ENCODE measurements around the gene PTBP2. TPM values are rescaled to one million over a fixed set of nuclear protein-coding genes. Genes with fewer than 3 reads are reported as not detected.

PTBP2 gene
- total RNA-seq, 1 experiment from 2014 or later: 29.1 TPM

DNA sequence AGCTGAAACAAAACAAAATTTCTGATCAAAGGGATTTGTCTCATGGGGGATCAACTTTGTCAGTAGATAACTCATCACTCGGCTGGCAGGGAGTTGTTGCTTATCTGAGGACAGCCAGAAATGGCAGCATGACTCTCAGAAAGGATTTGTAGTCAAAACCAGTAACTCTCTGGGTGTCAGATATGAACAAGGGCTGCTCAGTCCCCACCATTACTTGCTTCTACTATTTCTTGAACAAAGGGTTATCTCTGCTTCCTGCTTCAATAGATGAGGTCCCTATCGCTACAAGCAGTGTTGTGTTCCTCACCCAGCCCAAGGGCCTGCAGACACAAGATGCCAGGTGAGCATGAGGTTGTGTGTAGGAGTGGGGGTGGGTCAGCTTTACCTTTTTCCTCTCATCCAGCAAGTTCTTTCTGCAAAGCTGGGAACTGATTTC, 116.2 kb downstream of the PTBP2 start:
- CTCF ChIA-PET: no interaction called here
- intact Hi-C loops (cut with micrococcal nuclease; ENCODE audit: unreplicated experiment): no loop called here

DNA sequence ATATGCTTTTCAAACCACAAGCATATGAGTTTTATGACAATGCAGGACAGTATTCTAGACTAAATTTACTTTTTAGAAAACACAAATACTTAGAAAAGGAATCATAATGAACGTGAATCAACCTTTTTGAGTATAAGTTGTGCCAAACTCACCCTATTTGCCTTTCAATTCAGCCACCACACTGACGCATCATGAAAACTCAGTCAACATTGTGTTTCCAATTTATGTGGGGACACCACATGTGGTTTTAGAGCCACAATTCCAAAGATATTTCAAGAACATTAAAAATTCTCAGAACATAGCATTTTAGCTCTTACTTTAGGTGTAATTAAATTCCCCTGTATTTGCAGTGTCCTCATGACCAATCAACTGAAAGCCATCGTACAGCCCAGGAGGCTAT, 118.8 kb downstream of the PTBP2 start:
- no peaks in the 10 kb centered on the region for H3K36me3 ChIP-seq (ENCODE audit: insufficient read depth, low read length, poor library complexity, severe bottlenecking)
- H3K27me3 ChIP-seq (replicated peaks; ENCODE audit: insufficient read depth, low read depth, low read length, poor library complexity): no peaks in the 10 kb centered on the region
- BruUV-seq (replicated peaks): no TSS peak
- POLR2A ChIA-PET (ENCODE audit: low non-redundant PET): no interaction called here
- CTCF ChIA-PET: no interaction called here
- TF ChIP-seq EZH2 (IDR thresholded peaks at IDR 0.05; ENCODE audit: borderline replicate concordance, low read depth, low read length, poor library complexity, severe bottlenecking): no peak
- H3K27ac ChIP-seq (ENCODE audit: low read depth, low read length, poor library complexity, severe bottlenecking): no peak overlapping the region
- intact Hi-C loops (cut with micrococcal nuclease; ENCODE audit: unreplicated experiment): loop anchor here (10.0 kb wide), 3 partner anchors 214 to 886 kb away; no protein-coding TSS in a partner anchor
- no peak overlapping the region for H3K4me3 ChIP-seq (ENCODE audit: low read depth, low read length, poor library complexity, severe bottlenecking)
- H3K4me1 ChIP-seq (ENCODE audit: insufficient read depth, low read length, poor library complexity, severe bottlenecking): no peaks in the 10 kb centered on the region
- no peaks in the 10 kb centered on the region for H3K9me3 ChIP-seq (ENCODE audit: low read depth, low read length, poor library complexity, severe bottlenecking)
- DNase-seq (ENCODE audit: low spot score): no peak

More for the DNA sequence above, 116.2 kb downstream of the PTBP2 start:
- no peak for TF ChIP-seq EZH2 (IDR thresholded peaks at IDR 0.05; ENCODE audit: borderline replicate concordance, low read depth, low read length, poor library complexity, severe bottlenecking)
- TF ChIP-seq, protein P1, sequence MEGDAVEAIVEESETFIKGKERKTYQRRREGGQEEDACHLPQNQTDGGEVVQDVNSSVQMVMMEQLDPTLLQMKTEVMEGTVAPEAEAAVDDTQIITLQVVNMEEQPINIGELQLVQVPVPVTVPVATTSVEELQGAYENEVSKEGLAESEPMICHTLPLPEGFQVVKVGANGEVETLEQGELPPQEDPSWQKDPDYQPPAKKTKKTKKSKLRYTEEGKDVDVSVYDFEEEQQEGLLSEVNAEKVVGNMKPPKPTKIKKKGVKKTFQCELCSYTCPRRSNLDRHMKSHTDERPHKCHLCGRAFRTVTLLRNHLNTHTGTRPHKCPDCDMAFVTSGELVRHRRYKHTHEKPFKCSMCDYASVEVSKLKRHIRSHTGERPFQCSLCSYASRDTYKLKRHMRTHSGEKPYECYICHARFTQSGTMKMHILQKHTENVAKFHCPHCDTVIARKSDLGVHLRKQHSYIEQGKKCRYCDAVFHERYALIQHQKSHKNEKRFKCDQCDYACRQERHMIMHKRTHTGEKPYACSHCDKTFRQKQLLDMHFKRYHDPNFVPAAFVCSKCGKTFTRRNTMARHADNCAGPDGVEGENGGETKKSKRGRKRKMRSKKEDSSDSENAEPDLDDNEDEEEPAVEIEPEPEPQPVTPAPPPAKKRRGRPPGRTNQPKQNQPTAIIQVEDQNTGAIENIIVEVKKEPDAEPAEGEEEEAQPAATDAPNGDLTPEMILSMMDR (conservative IDR thresholded peaks at IDR 0.05; ENCODE audit: low read depth, low read length): no peak
- Histone ChIP-seq H3K9me3 (ENCODE audit: low read depth, low read length, poor library complexity, severe bottlenecking) (no peaks in the 10 kb centered on the region), H3K36me3 (ENCODE audit: insufficient read depth, low read length, poor library complexity, severe bottlenecking) (no peaks in the 10 kb centered on the region), H3K27me3 (replicated peaks; ENCODE audit: insufficient read depth, low read depth, low read length, poor library complexity) (no peaks in the 10 kb centered on the region), H3K4me3 (ENCODE audit: low read depth, low read length, poor library complexity, severe bottlenecking) (no peak overlapping the region), H3K27ac (ENCODE audit: low read depth, low read length, poor library complexity, severe bottlenecking) (no peak overlapping the region), H3K4me1 (ENCODE audit: insufficient read depth, low read length, poor library complexity, severe bottlenecking) (no peaks in the 10 kb centered on the region)
- POLR2A ChIA-PET (ENCODE audit: low non-redundant PET): no interaction called here
- no TSS peak for BruUV-seq (replicated peaks)
- no peak for DNase-seq (ENCODE audit: low spot score)

DNA sequence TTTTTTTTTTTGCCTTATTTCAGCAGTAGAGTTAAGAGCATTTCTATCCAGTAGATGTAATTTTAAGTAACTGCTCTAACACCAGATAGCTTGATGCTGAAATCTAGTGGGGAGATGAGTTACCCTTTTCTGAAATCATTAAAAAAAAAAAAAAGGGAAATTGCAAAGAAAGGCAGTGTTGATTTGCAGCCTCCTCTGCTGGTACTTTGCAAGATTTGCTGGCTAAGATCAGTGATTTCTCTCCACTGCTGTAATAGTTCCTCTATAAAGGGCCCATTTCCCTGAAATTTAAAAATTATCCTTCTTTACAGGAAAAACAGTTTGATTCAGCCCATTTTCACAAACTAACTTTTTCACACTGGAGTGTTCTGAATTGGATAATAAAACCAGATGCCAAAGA, 120.6 kb downstream of the PTBP2 start:
- H3K4me1 ChIP-seq (ENCODE audit: insufficient read depth, low read length, poor library complexity, severe bottlenecking): no peaks in the 10 kb centered on the region
- no peaks in the 10 kb centered on the region for H3K9me3 ChIP-seq (ENCODE audit: low read depth, low read length, poor library complexity, severe bottlenecking)
- intact Hi-C loops (cut with micrococcal nuclease; ENCODE audit: unreplicated experiment): loop anchor here (10.0 kb wide), 3 partner anchors 213 to 887 kb away; no protein-coding TSS in a partner anchor
- H3K36me3 ChIP-seq (ENCODE audit: insufficient read depth, low read length, poor library complexity, severe bottlenecking): no peaks in the 10 kb centered on the region
- no TSS peak for BruUV-seq (replicated peaks)
- TF ChIP-seq EZH2 (IDR thresholded peaks at IDR 0.05; ENCODE audit: borderline replicate concordance, low read depth, low read length, poor library complexity, severe bottlenecking): no peak
- TF ChIP-seq, protein P1 (conservative IDR thresholded peaks at IDR 0.05; ENCODE audit: low read depth, low read length): peak; percentile 48
- H3K4me3 ChIP-seq (ENCODE audit: low read depth, low read length, poor library complexity, severe bottlenecking): no peak overlapping the region
- no peak for DNase-seq (ENCODE audit: low spot score)
- H3K27me3 ChIP-seq (replicated peaks; ENCODE audit: insufficient read depth, low read depth, low read length, poor library complexity): no peaks in the 10 kb centered on the region
- CTCF ChIA-PET: no interaction called here
- no peak overlapping the region for H3K27ac ChIP-seq (ENCODE audit: low read depth, low read length, poor library complexity, severe bottlenecking)
- POLR2A ChIA-PET (ENCODE audit: low non-redundant PET): no interaction called here

DNA sequence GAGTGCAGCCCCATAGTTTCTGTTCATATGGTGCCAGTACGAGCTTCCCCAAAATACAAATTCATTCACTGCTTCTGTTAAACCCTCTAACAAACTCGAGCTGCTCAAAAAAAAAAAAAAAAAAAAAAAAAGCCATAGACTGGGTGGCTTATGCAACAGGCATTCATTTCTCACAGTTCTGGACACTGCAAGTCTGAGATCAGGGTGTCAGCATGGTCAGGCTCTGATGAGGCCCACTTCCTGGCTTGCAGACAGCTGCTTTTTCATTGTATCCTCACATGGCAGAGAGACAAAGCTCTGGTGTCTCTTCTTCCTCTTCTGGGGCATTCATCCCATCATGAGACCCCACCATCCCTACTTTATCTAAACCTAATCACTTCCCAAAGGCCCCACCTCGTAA, 121.6 kb downstream of the PTBP2 start:
- POLR2A ChIA-PET (ENCODE audit: low non-redundant PET): no interaction called here

More for the DNA sequence above, 121.6 kb downstream of the PTBP2 start:
- no peak for DNase-seq (ENCODE audit: low spot score)
- Histone ChIP-seq H3K27ac (ENCODE audit: low read depth, low read length, poor library complexity, severe bottlenecking) (no peak overlapping the region), H3K27me3 (replicated peaks; ENCODE audit: insufficient read depth, low read depth, low read length, poor library complexity) (no peaks in the 10 kb centered on the region), H3K36me3 (ENCODE audit: insufficient read depth, low read length, poor library complexity, severe bottlenecking) (no peaks in the 10 kb centered on the region), H3K4me1 (ENCODE audit: insufficient read depth, low read length, poor library complexity, severe bottlenecking) (no peaks in the 10 kb centered on the region), H3K9me3 (ENCODE audit: low read depth, low read length, poor library complexity, severe bottlenecking) (no peaks in the 10 kb centered on the region), H3K4me3 (ENCODE audit: low read depth, low read length, poor library complexity, severe bottlenecking) (no peak overlapping the region)
- no peak for TF ChIP-seq EZH2 (IDR thresholded peaks at IDR 0.05; ENCODE audit: borderline replicate concordance, low read depth, low read length, poor library complexity, severe bottlenecking)
- TF ChIP-seq, protein P1 (conservative IDR thresholded peaks at IDR 0.05; ENCODE audit: low read depth, low read length): no peak
- BruUV-seq (replicated peaks): no TSS peak
- CTCF ChIA-PET: interaction anchor here (0.6 kb wide), 1 partner anchor 708 kb away, joined by 3 read pairs; no protein-coding TSS in a partner anchor
- intact Hi-C loops (cut with micrococcal nuclease; ENCODE audit: unreplicated experiment): loop anchor here (10.0 kb wide), 3 partner anchors 212 to 888 kb away; no protein-coding TSS in a partner anchor
